Measurements from ENCODE around the gene EVI5L. TPM values are rescaled to one million over a fixed set of nuclear protein-coding genes. Genes with fewer than 3 reads are reported as not detected.

Gene EVI5L
- total and polyA plus RNA-seq, 2 donors (not counting 3 experiments of a cell fraction or from before 2014, with no cell fraction given) = 11.9 to 13.5 TPM

DNA sequence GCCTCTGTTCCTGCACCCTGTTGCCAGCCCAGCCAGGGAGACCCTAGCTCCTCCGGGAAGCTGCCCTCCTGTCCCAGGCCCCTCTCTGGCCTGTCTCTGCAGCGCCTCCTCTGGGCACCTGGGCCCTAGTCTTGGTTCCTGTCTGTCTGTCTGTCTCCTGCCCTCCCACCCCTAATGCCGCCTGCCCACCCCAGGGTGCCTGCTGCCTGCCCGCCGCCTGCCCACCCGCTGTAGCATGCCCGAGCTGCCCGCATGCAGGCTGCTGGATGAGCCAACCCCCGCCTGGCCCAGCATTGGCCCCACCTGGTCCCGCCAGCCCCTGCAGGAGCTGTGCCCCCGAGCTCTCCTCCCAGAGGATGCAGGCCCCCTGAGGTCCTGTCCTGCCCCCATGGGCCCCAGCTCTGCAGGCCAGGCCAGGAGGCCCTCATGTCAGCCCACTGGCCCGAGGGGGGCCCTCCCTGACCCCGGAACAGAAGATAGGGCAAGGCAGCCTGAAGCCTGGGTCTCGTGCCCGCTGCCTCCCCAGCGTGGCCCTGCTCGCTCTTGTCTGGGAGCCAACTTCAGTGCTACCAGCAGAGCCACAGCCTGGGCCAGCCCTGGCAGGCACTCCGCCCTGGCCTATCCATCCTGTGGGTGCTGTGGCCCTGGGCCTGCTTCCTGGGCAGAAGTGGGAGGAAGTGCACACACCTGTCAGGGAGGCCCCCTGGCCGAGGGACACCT lies 78.9 kb downstream of the EVI5L start:
- POLR2A ChIA-PET = interaction anchor here (0.6 to 0.7 kb wide), 2 partner anchors 12 to 49 kb away, joined by 3 read pairs; no protein-coding TSS in a partner anchor
- BruUV-seq (replicated peaks) = no TSS peak
- no peak overlapping the region for H3K4me3 ChIP-seq (replicated peaks in 1 of 3; ENCODE audit: insufficient read depth in 1 of 3, low read depth in 1 of 3, low read length in 3 of 3)
- peaks cover 0 to 23% of the 10 kb centered on the region in 2 experiments for H3K36me3 ChIP-seq (ENCODE audit: control insufficient read depth in 2 of 2, extremely low read depth in 1 of 2, insufficient read depth in 2 of 2, low read length in 2 of 2)
- dilution Hi-C loops (cut with MboI; ENCODE audit: extremely low pct_ligation_motif_present, low sequenced_read_pairs) (no loop called here), intact Hi-C loops (cut with micrococcal nuclease) (no loop called here)
- H3K4me1 ChIP-seq (ENCODE audit: control insufficient read depth, extremely low read depth, insufficient read depth, low read length) = peaks cover 8% of the 10 kb centered on the region
- H3K9me3 ChIP-seq (replicated peaks; ENCODE audit: control insufficient read depth, insufficient read depth, low read length) = no peaks in the 10 kb centered on the region
- no peak overlapping the region for H2AFZ ChIP-seq (ENCODE audit: low read depth, low read length)
- no peaks in the 10 kb centered on the region for H4K20me1 ChIP-seq (replicated peaks; ENCODE audit: control insufficient read depth, extremely low read depth, insufficient read depth, low read length)
- no peak for DNase-seq (ENCODE audit: low read depth, low spot score)
- H3K4me2 ChIP-seq (ENCODE audit: insufficient read depth, low read length) = no peak overlapping the region
- no peaks in the 10 kb centered on the region for H3K9me1 ChIP-seq (replicated peaks; ENCODE audit: control insufficient read depth, extremely low read depth, insufficient read depth, low read length)
- no peak overlapping the region for H3K27ac ChIP-seq (ENCODE audit: insufficient read depth, low read depth, low read length)
- no peak for FAIRE-seq
- no peak overlapping the region for H3K9ac ChIP-seq (replicated peaks; ENCODE audit: extremely low read depth, insufficient read depth, low read length)
- TF ChIP-seq POLR2A (IDR thresholded peaks at IDR 0.05; ENCODE audit: low read depth, low read length) (no peak), GATA2 (IDR thresholded peaks at IDR 0.05; ENCODE audit: insufficient read depth, insufficient read length, low read depth, low read length) (no peak)
- TF ChIP-seq, protein P1, sequence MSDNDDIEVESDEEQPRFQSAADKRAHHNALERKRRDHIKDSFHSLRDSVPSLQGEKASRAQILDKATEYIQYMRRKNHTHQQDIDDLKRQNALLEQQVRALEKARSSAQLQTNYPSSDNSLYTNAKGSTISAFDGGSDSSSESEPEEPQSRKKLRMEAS (IDR thresholded peaks at IDR 0.05; ENCODE audit: insufficient read depth, insufficient read length) = no peak
- H3K79me2 ChIP-seq (ENCODE audit: control insufficient read depth, insufficient read depth, low read length) = peaks cover 28% of the 10 kb centered on the region
- CTCF ChIA-PET = no interaction called here
- H3K27me3 ChIP-seq (ENCODE audit: control insufficient read depth in 2 of 2, insufficient read depth in 2 of 2, low read length in 2 of 2) = no peaks in the 10 kb centered on the region

DNA sequence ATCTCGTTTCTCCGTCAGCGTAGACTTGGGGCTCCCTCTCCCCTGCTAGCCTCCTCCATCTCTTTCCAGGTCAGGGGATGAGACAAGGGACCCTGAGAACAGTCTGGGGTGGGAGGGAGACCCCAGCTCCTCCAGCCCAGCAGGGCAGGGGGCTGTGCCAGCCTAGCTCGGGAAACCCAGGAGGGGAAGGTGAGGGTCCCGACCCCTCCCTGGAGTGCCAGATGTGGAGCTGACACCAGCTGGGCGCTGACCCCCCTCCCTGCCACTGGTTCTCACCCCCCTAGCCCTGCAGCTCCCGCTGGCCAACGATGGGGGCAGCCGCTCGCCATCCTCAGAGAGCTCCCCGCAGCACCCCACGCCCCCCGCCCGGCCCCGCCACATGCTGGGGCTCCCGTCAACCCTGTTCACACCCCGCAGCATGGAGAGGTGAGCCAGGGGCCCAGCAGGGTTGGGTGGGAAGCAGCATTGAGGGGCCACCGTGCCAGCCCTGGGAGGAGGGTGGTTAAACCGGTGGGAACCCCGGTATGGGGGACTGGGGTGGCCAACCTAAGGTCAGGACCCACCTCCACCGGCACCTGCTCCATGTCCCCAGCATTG lies 79.6 kb downstream of the EVI5L start:
- ChIA-PET POLR2A (interaction anchor here (0.7 kb wide), 1 partner anchor 49 kb away, joined by 3 read pairs; no protein-coding TSS in a partner anchor), CTCF (no interaction called here)
- no peak for FAIRE-seq

More for the DNA sequence above, 79.6 kb downstream of the EVI5L start:
- H3K27ac ChIP-seq (ENCODE audit: insufficient read depth, low read depth, low read length) = no peak overlapping the region
- H3K9me3 ChIP-seq (replicated peaks; ENCODE audit: control insufficient read depth, insufficient read depth, low read length) = no peaks in the 10 kb centered on the region
- H3K4me1 ChIP-seq (ENCODE audit: control insufficient read depth, extremely low read depth, insufficient read depth, low read length) = peaks cover 5% of the 10 kb centered on the region
- DNase-seq (ENCODE audit: low read depth, low spot score) = no peak
- no peaks in the 10 kb centered on the region for H4K20me1 ChIP-seq (replicated peaks; ENCODE audit: control insufficient read depth, extremely low read depth, insufficient read depth, low read length)
- dilution Hi-C loops (cut with MboI; ENCODE audit: extremely low pct_ligation_motif_present, low sequenced_read_pairs) (no loop called here), intact Hi-C loops (cut with micrococcal nuclease) (no loop called here)
- no peak overlapping the region for H2AFZ ChIP-seq (ENCODE audit: low read depth, low read length)
- no peaks in the 10 kb centered on the region for H3K9me1 ChIP-seq (replicated peaks; ENCODE audit: control insufficient read depth, extremely low read depth, insufficient read depth, low read length)
- no peak overlapping the region for H3K4me3 ChIP-seq (replicated peaks in 1 of 3; ENCODE audit: insufficient read depth in 1 of 3, low read depth in 1 of 3, low read length in 3 of 3)
- H3K79me2 ChIP-seq (ENCODE audit: control insufficient read depth, insufficient read depth, low read length) = peaks cover 22% of the 10 kb centered on the region
- no peak overlapping the region for H3K4me2 ChIP-seq (ENCODE audit: insufficient read depth, low read length)
- no peak overlapping the region for H3K9ac ChIP-seq (replicated peaks; ENCODE audit: extremely low read depth, insufficient read depth, low read length)
- no TSS peak for BruUV-seq (replicated peaks)
- H3K27me3 ChIP-seq (ENCODE audit: control insufficient read depth in 2 of 2, insufficient read depth in 2 of 2, low read length in 2 of 2) = no peaks in the 10 kb centered on the region
- H3K36me3 ChIP-seq (ENCODE audit: control insufficient read depth in 2 of 2, extremely low read depth in 1 of 2, insufficient read depth in 2 of 2, low read length in 2 of 2) = peaks cover 0 to 23% of the 10 kb centered on the region in 2 experiments
- TF ChIP-seq POLR2AphosphoS5 (IDR thresholded peaks at IDR 0.05; ENCODE audit: insufficient read depth, low read depth, low read length) (no peak), POLR2A (IDR thresholded peaks at IDR 0.05; ENCODE audit: low read depth, low read length) (no peak), EZH2 (IDR thresholded peaks at IDR 0.05; ENCODE audit: borderline replicate concordance, low read depth, low read length, severe bottlenecking) (no peak), JUN (IDR thresholded peaks at IDR 0.05; ENCODE audit: borderline replicate concordance, insufficient read depth, insufficient read length, low read depth) (no peak), GATA2 (IDR thresholded peaks at IDR 0.05; ENCODE audit: insufficient read depth, insufficient read length, low read depth, low read length) (no peak), FOS (IDR thresholded peaks at IDR 0.05; ENCODE audit: borderline replicate concordance, insufficient read depth, low read length) (no peak), MYC (IDR thresholded peaks at IDR 0.05; ENCODE audit: low read depth, low read length) (no peak)
- TF ChIP-seq, protein P2, sequence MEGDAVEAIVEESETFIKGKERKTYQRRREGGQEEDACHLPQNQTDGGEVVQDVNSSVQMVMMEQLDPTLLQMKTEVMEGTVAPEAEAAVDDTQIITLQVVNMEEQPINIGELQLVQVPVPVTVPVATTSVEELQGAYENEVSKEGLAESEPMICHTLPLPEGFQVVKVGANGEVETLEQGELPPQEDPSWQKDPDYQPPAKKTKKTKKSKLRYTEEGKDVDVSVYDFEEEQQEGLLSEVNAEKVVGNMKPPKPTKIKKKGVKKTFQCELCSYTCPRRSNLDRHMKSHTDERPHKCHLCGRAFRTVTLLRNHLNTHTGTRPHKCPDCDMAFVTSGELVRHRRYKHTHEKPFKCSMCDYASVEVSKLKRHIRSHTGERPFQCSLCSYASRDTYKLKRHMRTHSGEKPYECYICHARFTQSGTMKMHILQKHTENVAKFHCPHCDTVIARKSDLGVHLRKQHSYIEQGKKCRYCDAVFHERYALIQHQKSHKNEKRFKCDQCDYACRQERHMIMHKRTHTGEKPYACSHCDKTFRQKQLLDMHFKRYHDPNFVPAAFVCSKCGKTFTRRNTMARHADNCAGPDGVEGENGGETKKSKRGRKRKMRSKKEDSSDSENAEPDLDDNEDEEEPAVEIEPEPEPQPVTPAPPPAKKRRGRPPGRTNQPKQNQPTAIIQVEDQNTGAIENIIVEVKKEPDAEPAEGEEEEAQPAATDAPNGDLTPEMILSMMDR (IDR thresholded peaks at IDR 0.05; ENCODE audit: extremely low read depth in 1 of 2, insufficient read depth in 1 of 2, low read depth in 1 of 2, low read length in 2 of 2) = no peak
- TF ChIP-seq, protein P1 (IDR thresholded peaks at IDR 0.05; ENCODE audit: insufficient read depth, insufficient read length) = no peak

Measured in endothelial cell of umbilical vein (primary cell).